ENCODE measurements around the gene ZNFX1.

Gene ZNFX1

DNA sequence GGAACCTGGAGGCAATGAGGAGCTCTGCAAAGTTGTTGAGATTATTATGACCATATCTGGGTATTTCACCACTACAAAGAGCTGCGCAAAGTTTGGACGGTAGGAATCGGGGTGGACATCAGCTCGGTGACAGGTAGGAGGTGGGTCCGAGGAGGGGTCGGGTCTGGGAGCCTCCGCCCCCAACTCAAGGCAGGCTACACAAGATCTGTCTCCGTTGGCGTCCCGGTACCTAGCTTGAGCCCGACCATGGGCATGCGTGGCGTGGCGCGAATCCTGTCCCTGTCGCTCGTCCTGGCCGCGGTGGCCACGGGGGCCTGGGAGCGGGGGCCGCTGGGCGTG lies 40.2 kb upstream of the ZNFX1 start:
- TF ChIP-seq, protein P1, sequence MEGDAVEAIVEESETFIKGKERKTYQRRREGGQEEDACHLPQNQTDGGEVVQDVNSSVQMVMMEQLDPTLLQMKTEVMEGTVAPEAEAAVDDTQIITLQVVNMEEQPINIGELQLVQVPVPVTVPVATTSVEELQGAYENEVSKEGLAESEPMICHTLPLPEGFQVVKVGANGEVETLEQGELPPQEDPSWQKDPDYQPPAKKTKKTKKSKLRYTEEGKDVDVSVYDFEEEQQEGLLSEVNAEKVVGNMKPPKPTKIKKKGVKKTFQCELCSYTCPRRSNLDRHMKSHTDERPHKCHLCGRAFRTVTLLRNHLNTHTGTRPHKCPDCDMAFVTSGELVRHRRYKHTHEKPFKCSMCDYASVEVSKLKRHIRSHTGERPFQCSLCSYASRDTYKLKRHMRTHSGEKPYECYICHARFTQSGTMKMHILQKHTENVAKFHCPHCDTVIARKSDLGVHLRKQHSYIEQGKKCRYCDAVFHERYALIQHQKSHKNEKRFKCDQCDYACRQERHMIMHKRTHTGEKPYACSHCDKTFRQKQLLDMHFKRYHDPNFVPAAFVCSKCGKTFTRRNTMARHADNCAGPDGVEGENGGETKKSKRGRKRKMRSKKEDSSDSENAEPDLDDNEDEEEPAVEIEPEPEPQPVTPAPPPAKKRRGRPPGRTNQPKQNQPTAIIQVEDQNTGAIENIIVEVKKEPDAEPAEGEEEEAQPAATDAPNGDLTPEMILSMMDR (IDR thresholded peaks at IDR 0.05): no peak

DNA sequence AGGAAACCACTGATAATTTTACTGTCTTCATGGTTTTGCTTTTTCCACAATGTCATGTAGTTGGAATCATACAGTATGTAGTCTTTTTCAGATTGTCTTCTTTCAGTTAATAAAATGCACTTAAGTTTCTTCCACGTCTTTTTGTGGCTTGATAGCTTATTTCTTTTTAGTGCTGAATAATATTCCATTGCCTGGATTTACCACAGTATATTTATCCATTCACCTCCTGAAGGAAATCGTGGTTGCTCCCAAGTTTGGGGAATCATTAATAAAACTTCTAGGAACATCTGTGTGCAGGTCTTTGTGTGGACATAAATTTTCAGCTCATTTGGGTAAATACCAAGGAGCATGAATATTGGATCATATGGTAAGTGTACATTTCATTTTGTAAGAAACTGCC lies 38.8 kb upstream of the ZNFX1 start:
- TF ChIP-seq, protein P1 (IDR thresholded peaks at IDR 0.05): no peak

DNA sequence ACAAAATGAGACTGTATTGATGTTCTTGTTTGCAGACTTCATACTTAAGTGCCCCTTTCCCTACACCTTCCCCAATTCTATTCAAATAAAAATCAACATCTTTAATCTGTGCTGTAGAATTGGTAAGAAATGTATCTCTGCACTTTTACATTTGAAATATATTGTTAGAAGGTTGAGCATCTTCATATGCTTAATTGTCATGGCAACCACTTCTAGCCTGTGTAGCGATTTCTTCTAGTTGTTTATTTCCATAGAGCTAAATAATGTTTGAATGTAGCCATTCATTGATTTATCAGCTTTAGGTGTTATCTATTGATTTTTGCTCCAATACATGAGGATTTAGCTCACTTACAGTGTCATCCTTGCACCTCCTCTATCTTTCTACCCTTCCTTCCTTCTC lies 37.7 kb upstream of the ZNFX1 start:
- TF ChIP-seq, protein P1 (IDR thresholded peaks at IDR 0.05): no peak

DNA sequence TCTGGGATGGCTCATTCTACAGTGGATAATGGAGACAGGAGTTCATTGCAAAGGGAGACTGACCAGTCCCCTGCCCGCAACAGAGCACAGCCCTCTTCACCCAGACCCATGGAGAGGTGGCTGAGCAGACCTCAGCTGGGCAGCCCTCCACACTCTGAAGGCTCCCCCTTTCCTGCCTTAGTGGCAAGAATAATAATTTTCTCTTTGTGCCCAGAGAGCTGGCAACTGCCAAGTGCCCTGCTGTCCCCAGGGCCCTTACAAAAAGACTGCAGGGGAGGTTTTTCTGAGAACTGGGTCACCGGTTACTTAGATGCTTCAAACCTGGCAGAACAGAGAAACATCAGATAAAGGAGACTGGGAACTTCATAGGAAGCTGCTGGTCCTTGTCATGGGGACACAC lies 35.4 kb upstream of the ZNFX1 start:
- TF ChIP-seq, protein P1 (IDR thresholded peaks at IDR 0.05): no peak

DNA sequence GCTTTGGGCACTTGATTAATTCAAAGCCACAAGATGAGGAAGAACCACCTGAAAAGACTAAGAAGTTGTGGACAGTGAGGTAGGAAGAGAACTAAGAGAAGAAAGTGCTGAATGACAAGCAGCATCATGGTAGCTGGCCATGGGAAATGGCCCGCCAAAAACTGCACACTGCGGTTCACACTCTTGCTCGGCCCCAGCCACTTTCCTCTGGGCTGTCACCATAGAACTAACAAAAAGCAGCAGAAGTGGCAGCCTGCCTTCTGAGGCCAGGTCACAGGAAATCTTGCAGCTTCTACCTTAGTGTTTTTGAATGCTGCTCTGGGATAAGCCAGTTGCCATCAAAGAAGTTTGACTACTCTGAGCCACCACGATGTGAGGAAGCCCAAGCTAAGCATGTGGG lies 34.8 kb upstream of the ZNFX1 start:
- TF ChIP-seq, protein P1 (IDR thresholded peaks at IDR 0.05): no peak

DNA sequence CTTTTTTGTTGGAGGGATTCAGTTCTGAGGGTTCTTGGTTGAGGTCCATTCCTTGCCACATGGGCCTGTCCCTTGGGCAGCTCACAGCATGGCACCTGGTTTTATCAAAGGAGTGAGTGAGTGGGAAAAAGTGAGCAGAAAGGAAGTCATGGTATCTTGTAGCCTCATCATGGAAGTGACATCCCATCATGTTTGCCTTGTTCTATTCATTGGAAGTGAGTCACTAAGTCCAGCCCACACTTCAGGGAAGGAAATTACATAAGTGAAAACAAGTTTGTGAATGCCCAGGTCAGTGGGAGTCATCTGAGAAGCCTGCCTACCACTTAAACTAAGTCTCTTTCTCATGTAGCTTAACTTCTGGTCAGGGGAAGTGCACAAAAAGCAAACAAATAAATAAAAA lies 32.8 kb upstream of the ZNFX1 start:
- TF ChIP-seq, protein P1 (IDR thresholded peaks at IDR 0.05): no peak

DNA sequence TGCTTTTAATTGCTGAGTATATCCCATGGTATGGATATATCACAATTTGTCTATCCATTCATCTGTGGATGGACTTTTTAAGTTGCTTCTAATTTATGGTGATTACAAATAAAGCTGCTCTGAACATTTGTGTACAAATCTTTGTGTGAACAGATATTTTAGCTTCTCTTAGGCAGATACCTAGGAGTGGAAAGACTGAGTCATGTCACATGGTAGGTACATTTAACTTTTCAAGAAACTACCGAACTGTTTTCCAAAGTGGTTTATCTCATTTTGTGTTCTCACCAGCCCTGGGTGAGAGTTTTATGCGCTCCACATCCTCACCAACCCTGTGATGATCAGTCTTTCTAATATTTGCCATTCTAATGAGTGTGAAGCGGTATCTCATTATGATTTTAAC lies 31.0 kb upstream of the ZNFX1 start:
- TF ChIP-seq, protein P1 (IDR thresholded peaks at IDR 0.05): no peak

DNA sequence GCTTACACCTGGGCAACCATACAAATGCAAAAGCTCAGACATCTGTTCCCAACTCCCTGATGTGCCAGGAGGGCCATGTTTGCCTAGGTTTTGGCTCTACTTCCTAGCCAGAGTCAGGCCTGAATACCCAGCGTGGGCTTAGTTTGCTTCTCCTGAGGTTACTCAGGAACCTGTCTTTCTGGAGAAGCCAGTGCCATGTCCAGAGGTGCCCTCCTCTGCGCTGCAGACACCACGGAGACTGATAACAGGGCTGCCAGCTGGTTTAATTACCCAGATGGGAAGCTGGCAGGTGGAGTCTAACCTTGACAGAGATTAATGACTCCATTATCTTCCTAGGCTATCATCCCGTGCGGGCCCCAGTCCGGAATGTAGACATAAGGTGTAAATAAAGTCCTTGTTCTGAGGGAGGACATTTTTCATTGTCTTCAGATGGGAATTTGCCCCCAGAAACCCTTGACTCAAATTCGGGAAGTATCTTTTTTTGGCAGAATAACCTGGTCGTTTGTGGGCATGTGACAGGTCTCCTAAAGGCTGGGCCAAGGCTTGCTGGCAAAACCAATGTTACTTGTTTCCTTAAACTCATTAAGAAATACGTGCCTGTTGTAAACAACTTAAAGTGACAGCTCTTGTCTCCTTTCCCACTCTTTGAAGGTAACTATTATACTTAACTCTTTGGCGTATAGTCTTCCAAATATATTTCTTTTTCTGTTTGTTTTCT lies 29.2 kb upstream of the ZNFX1 start:
- TF ChIP-seq, protein P1 (IDR thresholded peaks at IDR 0.05): no peak
